ENCODE measurements around the gene LGR4.
A peak's percentile ranks its signal among the peaks of the same experiment; 100 is the strongest.
"Not testable (repeated sequence)": the region's sequence is repeated elsewhere in the genome, so short reads cannot be mapped to it uniquely, and the experiment has no call there.

Gene LGR4

GRCh38 chr11:27456140-27456794, 16.3 kb downstream of the LGR4 start:
- no peak for DNase-seq

GRCh38 chr11:27455667-27456066, 16.9 kb downstream of the LGR4 start:
- no peak for DNase-seq

- no peak for DNase-seq
Measured at GRCh38 chr11:27453701-27454100, 18.9 kb downstream of the LGR4 start.

- no peak for DNase-seq
Measured at GRCh38 chr11:27452147-27452546, 20.4 kb downstream of the LGR4 start.

GRCh38 chr11:27451244-27451965, 21.2 kb downstream of the LGR4 start:
- no peak for DNase-seq

GRCh38 chr11:27448184-27448540, 24.4 kb downstream of the LGR4 start:
- not testable (repeated sequence) for DNase-seq

- DNase-seq: no peak
Measured at GRCh38 chr11:27447288-27448183, 25.1 kb downstream of the LGR4 start.

- no peak for DNase-seq
Measured at GRCh38 chr11:27445625-27446024, 27.0 kb downstream of the LGR4 start.

- no peak for DNase-seq
Measured at GRCh38 chr11:27444801-27445215, 27.8 kb downstream of the LGR4 start.

- peak; percentile 75 for DNase-seq
Measured at GRCh38 chr11:27443746-27444507, 28.7 kb downstream of the LGR4 start.

GRCh38 chr11:27443227-27443626, 29.4 kb downstream of the LGR4 start:
- no peak for DNase-seq

- no peak for DNase-seq
Measured at GRCh38 chr11:27440090-27440489, 32.5 kb downstream of the LGR4 start.

GRCh38 chr11:27438595-27438981, 34.0 kb downstream of the LGR4 start:
- DNase-seq: no peak

- DNase-seq: no peak
Measured at GRCh38 chr11:27437829-27438594, 34.6 kb downstream of the LGR4 start.

GRCh38 chr11:27436916-27437315, 35.7 kb downstream of the LGR4 start:
- DNase-seq: no peak

GRCh38 chr11:27433742-27434141, 38.8 kb downstream of the LGR4 start:
- DNase-seq: no peak

- no peak for DNase-seq
Measured at GRCh38 chr11:27431808-27432207, 40.8 kb downstream of the LGR4 start.

GRCh38 chr11:27429761-27430393, 42.7 kb downstream of the LGR4 start:
- DNase-seq: no peak

GRCh38 chr11:27427183-27427980, 45.2 kb downstream of the LGR4 start:
- no peak for DNase-seq

- DNase-seq: no peak
Measured at GRCh38 chr11:27425814-27426213, 46.8 kb downstream of the LGR4 start.

- DNase-seq: no peak
Measured at GRCh38 chr11:27423125-27423524, 49.5 kb downstream of the LGR4 start.

All from NCI-H1048 (cell line).